IPS DF 19.7 (cell line): ENCODE results near the gene LRTM2.

Experiments
- DNase-seq: peaks from one replicate; pipeline ENCODE4 v3.0.0-alpha.2; 2013; ENCODE audit warnings: low read depth, low spot score

LRTM2 gene

DNA sequence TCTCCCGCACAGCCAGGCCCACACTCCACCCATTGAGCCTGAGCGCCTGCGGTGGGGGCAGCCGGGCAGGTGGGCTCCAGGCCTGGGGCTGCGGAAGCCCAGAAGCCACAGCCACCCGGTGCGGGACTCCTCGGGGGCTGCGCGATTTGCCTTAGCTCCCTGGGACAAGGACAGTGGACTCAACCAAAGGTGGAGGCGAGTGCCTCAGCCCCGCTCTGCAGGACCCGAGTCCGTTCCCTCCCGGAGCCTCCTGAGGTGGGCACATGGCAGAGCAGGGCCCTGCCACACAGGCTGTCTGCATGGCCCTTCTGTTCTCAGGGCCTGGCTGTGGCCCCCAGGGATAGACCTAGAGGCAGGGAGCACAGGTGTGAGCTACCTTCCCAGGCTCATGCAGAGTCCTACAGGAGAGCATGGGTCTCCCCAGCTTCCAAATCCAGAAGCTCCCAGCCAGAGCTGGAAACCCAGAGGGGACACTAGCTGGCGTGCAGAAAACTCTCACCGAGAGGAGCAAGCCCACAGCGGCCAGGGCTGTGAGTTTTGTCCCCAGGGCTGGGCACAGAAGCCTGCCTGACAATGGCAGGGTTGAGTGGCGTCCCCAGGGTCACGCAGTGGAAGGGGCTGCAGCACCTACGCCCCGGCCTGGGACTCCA lies 22.2 kb upstream of the LRTM2 start:
- DNase-seq = no peak

DNA sequence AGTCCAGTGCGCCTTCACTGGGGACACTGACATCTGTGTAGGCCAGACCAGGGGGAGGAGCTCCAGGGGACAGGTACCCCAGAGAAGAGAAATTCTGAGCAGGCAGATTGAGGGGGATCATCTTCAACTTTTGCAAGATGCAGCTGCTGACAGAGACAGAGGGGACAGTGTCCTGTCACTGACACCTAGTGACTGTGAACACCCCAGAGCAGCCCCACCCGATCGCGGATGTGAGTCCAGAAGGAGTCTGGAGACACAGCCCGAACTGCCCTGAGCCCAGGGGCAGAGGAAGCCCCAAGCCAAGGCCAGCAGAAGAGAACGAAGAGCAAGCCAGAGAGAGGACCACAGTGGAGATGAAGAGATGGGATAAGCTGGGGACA lies 21.7 kb upstream of the LRTM2 start:
- DNase-seq = no peak

DNA sequence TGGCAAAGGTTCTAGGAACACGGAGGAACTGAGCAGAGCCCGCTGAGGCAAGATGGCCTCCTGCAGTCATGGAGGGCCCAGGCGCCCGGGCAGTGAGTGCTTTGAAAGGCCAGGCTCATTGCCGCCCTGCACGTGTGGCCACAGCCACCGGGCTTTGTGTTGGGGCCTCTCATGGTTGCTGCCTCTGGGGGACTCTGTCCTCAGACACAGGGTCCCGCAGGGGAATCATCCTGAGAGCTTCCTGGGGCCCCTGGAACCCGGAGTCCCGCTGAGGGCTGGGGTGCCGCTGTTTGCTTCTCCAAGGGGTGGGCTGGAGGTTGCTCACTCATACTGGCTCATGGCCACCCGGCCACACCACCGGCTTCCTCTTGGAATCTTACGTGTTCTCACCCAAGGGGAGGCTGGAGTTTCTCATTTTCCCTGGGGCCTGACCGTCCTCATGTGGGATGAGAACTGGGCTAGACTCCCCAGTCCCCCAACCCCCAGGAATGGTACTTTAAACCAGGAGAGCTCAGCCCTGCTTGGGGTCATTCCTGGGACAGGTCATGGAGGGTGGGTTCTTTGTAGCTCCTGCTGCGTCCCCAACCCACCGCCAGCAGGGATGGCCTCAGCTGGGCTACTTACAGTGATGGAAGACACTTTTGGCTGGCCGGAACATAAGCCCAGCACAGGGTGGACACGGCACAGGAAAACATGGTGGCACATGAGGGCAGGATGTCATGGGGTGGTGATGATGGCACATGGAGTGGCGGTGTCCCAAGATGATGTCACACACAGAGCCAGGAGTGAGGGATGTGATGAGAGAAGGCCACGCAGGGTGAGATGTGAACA lies 21.1 kb upstream of the LRTM2 start:
- DNase-seq = no peak

DNA sequence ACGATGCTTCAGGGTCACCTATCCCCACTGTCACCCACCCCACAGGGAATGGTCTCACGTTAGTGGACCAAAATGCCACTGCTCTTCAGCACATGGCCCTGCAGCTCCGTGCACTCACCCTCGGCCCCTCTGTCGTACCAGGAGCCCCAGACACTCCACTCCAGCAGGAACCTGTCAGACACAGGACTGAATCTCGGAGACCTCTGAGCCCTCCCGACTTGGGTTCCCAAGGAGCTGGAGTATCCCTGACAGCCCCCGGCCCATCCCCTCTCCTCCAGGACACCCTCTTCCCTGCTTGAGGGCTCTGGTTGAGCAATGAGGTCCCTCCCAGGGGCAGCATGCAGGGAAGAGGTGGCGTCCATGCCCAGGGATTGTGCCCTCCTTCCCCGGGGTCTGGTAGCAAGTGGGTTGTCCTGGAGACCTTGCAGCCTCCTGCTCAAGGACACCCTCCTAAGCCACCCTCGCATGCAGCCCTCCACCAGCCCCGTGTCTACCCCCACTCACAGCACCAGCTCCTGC lies 20.4 kb upstream of the LRTM2 start:
- DNase-seq = no peak

DNA sequence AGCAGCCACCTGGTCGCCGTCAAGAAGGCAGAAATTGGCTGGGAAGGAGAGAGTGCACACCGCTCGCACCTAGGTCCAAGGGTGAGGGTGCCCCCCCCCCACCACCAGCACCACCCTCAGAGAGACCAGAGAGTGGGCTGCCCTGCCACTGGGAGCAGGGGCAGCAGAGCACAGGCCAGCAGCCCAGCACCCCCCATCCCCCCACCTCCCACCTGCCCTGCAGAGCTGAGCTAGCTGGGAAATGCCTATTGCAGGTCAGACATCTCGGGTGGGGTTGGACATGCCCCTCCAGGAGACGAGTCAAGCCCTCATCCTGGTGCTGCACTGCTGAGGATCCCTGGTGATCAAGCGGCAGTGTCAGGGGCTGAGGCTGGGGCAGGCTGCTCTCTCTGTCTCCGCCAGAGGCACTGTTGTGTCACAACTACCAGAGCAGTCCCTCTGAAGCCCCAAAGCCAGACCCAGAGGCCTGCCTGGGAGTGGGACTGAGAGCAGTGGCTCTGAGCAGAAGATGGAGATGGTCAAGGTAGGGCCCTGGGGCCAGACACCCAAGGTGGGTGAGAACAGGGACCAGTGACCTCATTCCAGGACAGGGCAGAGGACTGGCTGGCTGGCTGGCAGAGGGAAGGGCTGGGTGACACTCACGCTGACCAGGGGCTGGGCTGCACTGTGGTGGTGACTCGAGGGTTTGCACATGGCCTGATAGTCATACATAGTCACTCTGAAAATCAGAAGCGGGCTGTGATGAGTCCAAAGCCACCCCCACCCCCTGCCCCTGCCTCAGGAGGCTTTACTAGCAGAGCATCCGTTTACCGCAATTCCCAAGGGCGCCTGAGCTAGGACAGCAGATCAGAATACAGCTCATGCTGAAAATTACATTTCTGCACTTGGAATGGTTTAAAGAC lies 19.7 kb upstream of the LRTM2 start:
- no peak for DNase-seq

DNA sequence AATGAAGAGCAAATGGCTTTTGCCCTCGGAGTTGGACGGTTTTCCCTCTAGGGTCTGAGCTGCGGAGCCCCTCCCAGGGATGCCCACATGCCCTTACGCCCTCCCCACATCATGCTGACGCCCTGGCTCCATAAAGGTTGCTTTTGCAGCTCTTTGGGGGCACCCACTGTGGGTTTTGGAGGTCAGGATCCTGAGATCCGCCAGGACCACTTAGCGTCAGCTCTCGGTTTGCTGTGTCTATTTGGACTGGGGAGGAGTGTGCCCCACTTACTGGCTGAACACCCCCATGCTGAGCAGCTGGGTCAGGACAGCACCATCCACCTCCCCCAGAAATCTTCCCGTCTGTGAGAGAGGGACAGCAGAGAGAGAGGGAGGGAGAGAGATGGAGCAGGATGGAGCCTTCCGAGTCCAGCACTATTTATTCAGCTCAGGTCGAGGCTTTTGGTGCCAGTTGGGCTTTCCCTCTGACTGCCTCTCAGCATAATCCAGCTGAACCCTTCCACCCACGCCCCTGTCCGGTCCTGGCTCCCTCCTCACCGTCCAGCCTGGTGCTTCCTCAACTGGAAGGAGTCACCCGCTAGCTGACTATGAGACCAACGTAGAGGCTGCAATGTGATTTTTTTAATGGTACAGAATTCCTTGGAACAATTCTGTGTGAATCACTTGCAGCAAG lies 18.9 kb upstream of the LRTM2 start:
- no peak for DNase-seq

DNA sequence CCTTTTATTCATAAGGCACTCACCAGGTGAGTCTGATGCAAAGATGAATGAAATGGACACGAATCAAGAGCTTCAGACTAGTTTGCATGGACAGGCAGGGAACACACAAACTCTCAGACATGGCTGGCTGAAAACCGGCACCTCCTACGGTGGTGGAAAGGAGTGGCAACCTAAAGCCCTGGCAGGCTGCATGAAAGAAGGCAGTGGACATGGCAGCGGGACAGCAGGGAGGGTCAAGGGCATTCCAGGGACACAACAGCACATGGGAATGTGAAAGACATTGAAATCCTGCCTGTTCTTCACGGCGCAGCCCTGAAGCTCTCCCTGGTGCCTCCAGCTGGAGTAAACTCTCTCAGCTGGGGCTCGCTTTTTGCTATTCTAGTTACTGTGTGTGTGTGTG lies 16.6 kb upstream of the LRTM2 start:
- no peak for DNase-seq

DNA sequence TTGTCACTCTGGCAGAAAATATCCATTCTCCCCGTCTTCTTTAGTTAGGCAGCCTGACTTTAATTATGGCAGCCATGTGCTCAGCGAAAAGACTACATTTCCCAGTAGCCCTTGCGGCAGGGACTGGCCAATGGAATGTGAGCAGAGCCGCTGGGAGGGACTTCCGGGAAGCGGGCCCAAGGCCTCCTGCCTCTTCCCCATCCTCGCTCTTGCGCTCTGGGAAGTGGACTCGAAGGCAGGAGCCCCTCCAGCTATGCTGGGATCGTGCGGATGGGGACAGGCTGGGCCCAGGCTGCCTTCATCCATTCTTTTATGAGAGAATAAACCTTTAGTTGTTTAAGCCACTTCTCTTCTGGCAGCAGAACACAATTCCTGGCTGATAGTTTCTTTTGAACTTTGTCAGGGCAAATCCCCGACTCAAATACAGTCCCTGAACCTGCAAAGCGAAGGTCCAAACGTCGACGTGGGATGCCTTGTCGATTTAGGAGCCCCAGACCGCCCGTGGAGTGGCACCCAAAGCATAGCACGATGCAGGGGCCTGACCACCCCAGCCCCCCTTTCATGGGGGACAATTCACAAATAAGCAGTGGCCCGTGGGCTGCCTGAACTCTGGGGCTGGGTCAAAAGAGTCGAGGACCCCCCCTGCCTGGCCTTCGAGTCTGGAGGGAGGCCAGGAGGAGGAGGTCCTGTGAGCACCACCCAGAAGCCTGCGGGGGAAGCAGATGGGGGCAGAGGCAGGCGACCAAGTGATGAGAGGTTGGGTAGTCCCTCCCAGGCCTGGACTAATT lies 15.6 kb upstream of the LRTM2 start:
- DNase-seq = peak; percentile 86

DNA sequence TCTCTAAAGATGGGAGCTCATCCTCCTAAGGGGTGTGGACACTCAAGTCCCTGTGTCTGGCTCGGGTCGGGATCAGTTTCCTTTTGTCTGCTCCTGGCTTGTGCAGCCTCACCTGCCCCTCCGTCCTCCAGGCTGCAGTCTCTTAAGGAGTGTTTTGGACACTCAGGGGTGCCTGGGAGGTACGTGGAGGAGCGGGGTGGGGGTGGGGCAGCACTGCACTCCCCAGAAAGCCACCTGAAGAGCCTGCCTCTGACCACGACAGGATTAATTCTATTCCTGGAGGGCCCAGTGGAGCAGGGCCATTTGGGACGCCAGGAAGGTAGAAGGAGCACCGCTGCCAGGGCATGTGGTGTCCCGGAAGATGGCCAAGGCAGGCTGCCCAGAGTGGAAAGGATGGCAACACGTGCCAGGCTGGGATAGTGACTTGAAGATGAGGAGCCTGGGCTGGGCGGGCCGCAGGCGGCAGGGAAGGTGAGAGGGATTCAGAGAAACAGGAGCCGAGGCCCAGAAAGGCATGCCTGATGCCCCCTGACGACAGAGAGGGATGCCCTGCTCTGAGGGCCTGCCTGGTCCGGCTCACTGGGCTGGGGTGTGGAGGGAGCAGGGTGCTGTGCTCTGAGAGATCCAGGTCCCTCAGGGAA lies 14.8 kb upstream of the LRTM2 start:
- no peak for DNase-seq

DNA sequence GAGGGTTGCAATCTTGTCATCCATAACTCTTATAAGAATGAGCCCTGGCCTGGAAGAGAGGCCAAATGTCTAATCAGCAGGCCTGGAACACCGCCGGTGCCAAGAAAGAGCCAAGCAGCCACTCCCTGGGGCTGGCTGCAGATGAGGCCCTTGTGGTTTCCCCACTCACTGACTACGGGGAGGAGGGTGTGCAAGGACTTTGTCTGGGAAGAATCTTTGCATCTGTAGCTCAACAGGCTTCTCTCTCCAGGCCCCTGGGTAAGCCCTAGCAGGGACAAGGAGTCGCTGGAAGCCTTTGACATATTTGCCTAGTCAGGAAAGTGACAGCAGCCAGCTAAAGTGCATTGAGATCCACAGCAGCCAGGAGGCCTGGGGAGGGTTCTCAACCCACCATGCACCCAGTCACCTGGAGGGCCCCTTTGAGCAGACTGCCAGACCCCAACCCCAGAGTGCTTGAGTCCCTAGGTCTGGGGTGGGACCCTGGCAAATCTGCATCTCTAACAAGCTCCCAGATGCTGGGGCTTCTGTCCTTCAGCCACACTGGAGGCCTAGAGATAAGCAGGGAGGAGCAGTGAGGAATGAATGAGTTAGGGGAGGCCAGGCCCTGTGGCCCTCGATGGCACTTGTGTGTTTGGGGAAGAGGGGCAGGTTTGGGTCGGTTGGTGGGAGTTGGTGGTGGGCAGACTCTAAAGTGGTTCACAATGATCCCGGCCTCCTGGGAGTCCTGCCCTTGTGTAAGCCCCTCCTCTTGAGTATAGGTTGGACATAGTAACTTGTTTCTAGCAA lies 13.9 kb upstream of the LRTM2 start:
- no peak for DNase-seq

DNA sequence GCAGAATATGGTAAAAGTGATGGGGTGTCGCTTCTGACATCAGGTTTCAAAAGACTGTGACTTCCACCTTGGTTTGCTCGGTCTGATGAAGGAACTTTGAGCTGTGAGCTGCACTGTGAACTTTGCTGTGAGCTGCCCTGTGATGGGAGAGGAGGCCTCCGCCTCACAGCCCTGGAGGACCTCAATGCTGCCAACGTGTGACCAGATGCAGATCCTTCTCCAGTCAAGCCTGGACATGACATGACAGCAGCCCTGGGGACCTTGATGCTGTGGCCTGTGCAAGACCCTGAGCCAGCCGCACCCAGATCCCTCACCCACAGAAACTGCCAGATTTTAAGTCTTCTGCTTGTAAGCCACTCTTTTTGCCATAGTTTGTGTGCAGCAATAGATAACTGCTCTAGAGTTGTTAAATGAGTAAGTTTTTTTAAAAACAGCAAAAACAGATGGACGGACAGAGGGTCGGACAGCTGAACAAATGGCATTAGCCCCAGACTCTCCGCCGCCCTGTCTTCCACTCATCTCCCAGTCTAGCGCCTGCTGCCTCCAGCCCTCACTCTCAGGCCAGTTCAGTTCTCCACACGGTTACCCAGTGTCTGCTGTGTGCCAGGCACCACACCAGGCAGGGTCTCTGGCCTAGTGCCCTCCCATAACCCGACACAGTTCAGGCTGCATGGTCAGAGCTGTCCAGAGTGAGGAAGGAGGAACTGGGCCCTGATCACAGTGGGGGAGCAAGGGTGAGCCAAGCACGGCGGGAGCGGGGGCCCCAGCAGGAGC lies 13.1 kb upstream of the LRTM2 start:
- no peak for DNase-seq

DNA sequence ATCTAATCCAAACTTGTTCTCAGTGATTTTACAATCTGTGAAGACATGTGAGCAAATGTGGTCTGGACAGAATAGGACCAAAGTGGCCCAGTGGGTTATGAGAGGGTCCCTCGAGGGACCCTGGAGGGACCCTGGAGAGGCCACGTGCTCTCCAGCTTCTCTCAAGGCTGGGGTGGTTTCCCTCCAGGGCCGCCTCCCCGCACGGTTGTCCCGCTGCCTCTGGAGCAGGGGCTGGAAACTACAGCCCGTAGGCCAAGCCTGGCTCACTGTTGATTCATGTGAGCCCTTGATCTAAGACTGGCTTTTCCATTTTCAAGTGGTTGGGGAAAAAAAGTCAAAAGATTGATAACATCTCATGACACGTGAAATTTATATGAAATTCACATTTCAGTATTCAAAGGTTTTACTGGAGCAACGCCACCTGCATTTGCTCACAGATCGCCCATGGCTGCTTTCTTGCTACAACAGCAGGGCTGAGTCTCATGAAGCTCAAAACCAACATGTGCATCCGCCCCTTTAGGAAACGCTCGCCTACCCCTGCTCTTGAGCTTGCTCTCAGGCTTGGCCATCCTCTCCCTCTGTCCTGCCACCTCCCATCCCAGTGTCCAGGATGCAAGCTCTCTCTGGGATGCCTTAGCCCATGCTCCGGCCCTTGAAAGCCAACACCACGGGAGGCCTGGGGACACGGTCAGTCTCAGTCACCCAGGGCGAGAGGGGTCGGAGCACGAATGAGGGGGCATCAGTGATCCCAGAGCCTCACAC lies 12.1 kb upstream of the LRTM2 start:
- no peak for DNase-seq

DNA sequence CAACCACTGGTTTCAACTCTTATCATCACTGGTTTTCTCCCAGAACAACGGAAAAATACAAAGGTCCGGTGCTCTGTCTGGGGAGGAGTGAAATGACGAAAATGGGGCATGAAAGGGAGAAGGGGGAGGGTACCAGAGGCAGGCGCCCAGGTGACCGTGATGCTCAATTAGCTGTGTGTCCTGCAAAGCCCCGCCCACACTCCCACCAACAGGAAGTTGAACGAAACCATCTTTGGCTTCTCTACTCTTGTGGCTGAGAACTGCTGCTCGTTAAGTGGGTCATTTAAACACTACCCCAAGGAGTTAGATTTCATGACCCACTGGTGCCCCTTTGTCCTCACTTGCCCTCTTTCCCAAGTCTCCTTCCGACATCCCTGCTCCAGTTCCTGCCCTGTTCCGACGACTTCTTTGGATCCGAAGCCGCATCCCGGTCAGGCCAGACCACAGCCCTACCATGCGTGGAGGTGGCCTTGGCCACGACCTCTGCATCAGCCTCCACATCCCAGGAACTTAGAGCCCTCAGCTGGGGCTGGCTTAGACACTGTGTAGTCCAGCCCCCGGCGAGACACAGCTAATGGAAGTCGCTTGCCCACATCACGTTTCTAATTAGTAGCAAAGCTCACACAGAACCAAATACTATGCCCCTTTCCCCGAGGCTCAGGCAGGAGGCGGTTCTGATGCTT lies 11.4 kb upstream of the LRTM2 start:
- no peak for DNase-seq

DNA sequence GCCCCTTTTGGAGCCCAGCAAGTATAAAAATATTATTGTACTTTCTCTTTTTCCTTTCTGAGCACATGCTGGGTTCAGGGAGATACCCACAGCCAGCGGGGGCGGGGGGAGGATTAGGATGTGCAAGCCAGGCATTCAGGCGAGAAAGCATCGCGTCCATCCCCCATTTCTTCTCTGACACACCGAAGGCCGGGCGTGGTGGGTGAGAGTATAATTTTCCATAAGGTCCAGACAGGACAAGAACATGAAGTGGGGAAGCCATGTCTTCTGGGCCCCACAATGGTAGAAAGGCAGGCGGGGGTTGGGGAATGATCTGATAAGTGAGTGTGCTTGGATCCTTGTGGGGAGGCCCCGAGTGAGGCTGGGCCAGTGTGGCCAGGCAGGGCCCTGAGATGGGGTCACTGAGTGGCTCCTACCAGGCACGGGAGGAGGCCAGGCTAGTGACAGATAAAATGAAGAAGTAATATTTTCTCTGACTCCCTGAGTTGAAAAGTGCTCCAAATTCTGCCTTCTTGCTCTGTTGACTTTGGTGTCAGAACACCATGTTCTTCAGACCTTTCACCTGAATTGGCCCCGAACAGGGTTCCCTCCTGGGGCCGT lies 10.7 kb upstream of the LRTM2 start:
- no peak for DNase-seq

DNA sequence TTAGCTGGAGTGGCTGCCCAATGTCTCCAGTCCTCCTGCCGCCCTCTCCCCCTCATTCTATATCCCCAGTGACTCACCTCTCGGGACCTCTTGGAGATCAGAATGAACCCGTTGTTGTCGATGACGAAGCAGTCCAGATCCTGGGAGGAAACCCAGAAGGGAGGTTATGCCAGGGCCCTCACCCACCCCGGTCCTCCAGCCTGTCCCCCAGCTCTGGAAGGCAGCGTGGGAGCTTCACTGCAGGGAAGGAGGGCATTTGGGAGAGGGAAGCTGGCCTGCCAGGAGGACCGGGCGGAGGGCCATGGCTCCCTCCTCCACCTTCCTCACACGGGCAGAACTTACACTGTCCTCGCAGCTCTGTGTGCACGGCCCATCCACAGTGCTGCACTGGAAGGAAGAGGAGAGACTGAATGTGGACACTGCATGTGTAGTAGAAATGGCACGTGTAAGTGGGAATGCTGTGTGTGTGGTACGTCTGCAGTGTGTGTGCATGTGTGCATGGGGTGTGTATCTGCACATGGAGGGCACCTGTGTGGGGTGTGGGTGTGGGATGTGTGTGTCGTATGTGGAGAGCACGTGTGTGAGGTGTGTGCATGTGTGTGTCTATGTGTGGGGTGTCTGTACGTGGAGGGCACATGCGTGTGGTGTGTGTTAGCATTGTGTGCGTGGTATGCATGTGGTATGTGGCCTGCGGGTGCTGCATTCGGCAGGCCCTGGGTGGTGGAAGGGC lies 10.0 kb upstream of the LRTM2 start:
- DNase-seq = no peak

DNA sequence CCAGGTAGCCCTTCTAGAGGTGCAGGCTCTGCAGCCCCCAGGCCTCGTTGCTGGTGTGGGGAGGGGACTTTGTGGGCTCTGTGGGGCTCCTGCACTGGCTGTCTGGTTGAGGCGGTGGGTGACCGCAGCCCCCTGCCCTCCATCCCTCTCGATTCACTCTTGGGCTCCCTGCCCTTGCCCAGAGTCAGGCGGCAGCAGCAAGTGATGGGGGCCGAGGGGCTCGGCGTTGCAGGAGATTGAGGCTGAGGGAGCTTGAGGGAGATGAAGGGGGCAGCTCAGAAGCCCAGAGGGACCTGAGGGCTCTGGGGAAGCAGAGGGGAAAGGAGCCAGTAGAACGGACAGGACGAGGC lies 9.5 kb upstream of the LRTM2 start:
- DNase-seq = no peak
